ENCODE results near the gene CBLN3.

DNA sequence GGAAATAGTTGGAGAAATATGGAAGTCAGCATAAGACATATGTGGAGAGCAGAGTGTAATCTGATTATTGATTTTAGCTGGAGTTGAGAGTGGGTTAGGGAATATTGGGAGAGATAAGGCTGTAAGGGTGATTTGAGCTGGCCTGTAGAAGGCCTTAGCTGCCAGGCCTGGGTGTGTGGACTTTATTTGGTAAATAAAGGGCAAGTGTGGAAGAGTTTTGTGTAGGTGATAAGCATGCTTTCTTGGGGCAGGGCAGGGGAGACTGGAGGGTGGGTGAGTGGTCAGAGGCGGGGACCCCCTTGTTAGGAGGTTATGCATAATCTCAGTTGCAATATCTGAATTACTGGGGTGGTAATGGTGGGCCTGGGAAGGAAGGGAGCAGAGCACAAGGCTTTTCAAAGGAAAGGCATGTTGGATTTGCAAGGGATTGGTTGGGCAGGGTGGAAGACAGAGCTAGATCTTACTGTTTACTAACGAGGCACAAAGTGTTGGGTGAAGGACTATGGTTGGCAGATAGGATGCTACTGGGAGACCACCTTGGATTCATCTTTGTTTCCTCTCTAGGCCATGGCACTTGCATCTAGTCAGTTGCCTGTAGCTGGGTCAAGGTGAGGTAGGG, 5.8 kb upstream of the CBLN3 start:
- TF ChIP-seq, protein P1, sequence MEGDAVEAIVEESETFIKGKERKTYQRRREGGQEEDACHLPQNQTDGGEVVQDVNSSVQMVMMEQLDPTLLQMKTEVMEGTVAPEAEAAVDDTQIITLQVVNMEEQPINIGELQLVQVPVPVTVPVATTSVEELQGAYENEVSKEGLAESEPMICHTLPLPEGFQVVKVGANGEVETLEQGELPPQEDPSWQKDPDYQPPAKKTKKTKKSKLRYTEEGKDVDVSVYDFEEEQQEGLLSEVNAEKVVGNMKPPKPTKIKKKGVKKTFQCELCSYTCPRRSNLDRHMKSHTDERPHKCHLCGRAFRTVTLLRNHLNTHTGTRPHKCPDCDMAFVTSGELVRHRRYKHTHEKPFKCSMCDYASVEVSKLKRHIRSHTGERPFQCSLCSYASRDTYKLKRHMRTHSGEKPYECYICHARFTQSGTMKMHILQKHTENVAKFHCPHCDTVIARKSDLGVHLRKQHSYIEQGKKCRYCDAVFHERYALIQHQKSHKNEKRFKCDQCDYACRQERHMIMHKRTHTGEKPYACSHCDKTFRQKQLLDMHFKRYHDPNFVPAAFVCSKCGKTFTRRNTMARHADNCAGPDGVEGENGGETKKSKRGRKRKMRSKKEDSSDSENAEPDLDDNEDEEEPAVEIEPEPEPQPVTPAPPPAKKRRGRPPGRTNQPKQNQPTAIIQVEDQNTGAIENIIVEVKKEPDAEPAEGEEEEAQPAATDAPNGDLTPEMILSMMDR (IDR thresholded peaks at IDR 0.05; ENCODE audit: borderline replicate concordance, extremely low read depth, low read length, poor library complexity, severe bottlenecking) = no peak
- TF ChIP-seq EZH2 (IDR thresholded peaks at IDR 0.05; ENCODE audit: borderline replicate concordance, low read depth, low read length, severe bottlenecking) = no peak

Data from DND-41 (cell line).